DMS53 (cell line): ENCODE measurements around the gene NUAK1.
A peak's percentile ranks its signal among the peaks of the same experiment; 100 is the strongest.
"Not testable (repeated sequence)": the region's sequence is repeated elsewhere in the genome, so short reads cannot be mapped to it uniquely, and the experiment has no call there.

Experiments used
- DNase-seq: peaks from one replicate; lab custom pipeline; 2025; lab: John Stamatoyannopoulos, UW

The NUAK1 gene

DNA sequence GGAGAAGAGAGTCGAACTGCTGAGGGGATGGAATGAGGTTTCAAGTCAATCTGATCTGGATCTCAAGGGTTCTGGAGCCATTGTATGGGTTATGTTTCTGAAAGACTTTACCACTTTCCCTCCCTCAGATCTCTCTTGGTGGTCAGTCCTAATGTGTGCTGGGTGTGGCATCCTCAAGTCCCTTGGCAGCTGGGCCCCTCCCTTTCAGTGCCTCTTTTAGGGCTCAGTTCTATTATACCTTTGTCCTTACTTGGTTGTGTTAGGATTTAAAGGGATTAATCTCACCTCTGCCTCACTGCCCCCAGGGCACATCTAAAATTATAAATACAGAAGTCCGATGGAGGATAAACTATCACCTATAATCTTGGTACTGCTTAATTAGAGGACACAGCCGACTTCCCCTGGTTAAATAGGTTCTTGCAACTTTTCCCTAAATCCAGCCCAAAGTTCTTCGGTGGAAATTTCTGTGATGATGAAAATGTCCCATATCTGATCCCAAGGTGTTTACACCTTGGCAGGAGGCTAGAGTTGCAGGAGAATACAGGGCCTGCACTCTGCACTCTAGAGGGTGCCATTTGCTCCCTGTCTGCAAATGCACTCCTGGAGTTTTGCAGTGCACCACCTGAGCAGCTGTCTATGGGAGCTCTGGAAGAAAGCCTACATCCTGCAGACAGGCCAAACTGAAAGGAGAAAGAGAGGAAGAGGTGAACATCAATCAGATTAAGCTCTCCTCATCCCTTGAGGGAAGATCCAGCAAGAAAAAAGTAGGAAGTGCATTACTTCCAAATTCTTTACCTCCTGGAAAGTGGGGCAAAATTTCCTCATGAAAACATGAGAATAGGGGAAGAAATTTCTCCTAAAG, 106.8 kb downstream of the NUAK1 start:
- no peak for DNase-seq

DNA sequence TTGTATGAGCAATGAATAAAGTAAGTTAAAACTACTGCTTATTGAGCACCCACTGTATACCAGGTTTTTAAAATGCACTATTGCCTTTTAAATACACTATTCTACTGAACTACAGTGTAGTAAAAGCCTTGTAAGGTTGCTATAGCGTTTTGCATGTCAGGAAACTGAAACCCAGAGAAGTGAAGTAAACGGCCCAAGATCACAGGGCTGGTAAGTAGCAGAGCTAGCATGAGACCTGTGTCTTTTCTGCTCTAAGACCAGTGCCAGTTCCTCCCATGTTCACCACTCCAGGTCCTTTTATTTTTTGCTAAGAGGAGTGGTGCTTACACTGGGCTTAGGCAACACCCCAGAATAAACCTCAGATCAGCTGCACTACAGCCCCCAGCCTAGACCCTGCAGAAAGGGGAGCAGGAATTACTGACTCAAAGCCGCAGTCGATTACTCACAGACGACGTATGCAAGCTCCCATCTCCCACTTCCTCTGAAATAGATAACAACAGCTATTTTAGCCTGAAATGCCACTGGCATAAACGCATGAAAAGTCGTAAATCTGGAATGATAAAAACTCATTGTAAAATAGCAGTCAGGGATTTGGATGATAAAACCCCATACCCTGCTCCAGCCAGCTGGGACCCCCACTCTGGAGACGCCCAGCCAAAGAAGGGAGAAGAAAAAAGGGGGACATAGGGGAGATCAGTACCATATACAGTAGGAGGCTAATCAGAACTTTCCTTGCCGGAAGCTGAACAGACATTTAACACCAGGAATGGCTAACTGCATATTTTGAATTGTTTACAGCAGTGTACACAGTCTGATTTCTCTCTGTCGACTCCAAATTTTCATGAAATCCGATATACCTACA, 108.3 kb downstream of the NUAK1 start:
- no peak for DNase-seq

DNA sequence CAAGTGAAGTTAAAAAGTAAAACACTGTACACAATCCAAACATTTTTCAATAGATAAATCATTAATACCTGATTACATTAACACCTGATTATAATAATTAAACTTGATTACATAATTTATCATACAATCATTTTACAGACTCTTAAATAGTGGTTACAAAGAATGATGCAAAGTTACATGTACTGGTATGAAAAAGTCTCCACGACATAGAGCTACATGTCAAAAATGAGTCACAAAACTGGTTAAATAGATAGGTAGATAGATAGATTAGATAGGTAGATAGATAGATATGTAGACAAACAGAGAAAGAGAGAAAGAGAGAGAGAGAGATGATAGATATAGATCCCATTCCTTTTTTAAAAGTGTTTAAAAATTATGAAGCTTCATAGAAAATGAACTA, 109.2 kb downstream of the NUAK1 start:
- no peak for DNase-seq

DNA sequence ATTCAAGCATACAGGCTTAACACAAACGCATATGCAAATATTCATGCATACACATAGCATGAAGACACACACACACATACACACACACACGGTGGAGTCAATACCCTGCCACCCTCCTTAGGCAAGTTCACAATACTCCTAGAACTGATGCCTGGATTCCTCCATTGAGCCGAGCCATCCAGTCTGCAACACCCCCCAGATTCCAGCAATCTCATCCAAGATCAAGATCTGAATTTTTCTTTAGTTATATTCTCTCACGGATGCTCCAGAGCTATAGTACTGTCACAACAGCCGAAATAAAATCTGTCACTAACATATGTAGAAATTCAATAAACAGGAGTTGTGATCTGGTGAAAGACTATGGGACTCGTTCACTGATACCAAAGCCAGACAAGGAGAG, 110.8 kb downstream of the NUAK1 start:
- no peak for DNase-seq

DNA sequence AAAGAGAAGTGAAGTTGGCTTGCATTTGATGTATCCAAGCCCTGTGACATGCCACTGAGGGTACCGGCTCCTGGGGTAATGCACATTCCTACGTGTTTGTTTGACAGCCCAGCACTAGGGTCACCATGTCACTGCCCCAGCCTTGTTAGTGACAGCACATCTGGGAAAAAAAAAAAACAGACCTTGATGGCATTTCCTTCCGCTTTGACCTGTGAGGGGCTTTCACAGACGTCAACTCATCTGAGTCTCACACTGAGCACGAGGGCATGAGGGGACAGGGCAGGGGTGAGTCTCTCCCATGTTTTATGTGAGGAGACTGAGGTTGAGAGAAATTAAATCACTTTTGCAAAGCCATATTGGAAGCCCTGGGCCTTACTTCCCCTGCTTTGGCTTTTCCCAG, 111.5 kb downstream of the NUAK1 start:
- DNase-seq = no peak

DNA sequence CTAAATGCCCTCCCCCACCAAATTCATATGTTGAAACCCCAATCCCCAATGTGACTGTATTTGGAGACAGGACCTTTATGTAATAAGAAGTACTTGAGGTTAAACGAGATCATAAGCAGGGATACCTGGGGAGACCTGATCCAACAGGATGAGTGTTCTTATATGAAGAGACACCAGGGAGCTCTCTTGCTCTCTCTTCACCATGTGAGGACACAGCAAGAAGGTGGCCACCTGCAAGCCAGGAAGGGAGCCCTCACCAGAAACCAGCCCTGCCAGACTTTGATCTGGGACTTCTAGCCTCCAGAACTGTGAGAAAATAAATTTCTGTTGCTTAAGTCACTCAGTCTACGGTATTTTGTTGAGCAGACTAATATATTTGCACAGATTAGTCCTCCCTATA, 113.6 kb downstream of the NUAK1 start:
- DNase-seq = peak; percentile 37

DNA sequence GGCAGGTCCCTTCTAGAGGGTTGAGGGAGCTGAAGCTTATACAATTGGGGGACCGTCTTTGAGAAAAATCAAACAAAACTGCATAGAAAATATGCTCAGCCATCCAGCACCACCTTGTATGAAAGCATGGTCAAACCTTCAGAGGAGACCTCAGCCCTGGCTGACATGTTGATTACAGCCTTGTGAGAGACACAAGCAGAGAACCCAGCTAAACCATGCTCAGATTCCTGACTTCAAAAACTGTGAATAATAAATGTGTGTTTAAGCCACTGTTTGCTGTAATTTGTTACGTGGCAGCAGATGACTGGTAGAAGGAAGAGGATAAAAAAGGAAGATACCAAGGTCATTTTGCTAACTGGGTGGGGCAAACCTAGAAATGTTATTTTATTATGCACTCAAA, 115.7 kb downstream of the NUAK1 start:
- no peak for DNase-seq

DNA sequence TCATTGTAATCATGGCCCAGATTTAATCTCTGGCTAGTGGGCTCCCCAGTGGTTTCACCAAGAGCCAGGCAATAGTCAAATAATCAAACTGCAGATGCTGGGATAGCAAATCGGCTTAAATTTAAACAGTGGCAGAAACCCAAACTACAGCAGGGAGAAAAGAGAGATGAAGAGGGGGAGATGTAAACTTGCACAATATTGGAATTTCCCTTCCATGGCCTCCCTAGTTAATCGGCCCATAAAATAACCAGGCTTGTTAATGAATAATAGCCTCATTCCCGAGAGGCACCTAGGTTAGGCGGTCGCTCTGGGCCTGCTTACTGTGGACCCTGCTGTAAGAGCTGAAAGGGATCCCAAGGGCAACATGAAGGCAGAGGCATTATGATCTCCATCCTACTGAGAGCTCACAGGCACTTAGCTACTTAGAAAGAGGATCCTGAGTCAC, 116.2 kb downstream of the NUAK1 start:
- peak; percentile 56 for DNase-seq

DNA sequence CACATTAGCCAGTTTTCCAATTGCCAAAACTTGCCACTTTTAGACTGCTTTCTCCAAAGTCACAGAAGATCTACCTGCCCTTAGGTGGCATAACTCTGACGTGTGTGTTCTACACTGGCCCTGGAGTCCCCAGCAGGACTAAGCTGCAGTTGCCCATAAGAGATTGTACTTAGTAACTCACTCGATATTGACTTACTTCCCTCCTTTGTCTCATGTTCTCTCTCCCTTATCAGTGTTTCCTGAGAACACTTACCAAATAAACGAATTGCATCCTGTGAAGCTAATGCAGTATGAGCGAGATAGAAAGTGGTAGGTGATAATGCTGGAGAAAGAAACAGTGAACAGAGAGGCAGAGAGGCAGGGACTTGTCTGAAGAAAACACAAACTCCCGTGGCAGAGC, 117.2 kb downstream of the NUAK1 start:
- DNase-seq = no peak

DNA sequence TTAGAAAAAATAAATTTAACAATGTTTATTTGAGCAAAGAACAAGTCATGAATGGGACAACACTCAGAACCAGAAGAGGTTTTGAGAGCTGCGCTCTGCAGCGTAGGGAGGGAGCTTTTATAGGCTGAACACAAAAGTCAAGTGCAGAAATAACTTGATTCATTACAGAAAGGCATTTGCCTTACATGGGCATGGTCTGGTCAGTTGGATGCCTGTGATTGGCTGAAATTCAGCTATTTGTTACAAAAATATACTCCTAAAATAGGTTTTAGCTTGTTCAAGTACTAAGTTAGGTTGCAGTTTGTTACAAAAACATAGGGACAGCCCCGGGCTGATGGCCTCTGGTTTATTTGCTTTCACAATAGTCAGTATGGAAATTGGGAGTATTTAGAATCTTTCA, 118.0 kb downstream of the NUAK1 start:
- DNase-seq = no peak

DNA sequence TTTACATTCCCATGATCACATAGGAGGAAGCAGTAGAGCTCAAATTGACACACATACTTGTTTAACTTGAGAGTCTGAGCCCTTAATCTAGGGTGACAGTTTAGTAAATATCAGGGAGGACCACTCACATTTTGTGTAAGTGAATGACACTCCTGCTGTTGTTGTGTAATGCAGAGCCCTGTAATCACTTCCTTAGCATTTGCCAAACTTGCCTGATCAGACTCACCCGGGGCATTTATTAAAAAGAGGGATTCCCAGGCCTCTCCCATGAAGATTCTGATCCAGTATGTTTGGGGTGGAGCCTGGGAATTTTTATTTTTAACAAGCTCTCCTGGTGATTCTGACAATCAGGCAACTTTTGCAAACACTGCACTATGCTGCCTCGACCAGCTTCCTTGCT, 119.6 kb downstream of the NUAK1 start:
- no peak for DNase-seq

DNA sequence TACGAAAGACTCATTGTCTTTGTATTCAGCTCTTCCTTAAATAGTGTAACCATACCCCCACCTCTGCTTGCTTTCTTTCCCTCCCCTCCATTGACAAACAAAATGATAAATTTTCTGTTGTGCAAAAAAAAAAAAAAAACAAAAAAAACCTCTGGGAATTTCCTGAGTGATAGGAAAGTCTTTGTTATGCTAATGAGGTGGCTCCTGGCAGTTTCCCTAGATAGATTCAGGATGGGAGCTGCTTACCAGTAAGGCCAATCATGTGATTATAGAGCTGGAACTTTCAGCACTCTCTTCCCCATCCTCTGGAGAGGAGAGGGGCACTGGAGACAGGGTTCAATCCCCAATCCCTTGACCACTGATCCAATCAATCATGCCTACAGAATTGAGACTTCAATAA, 120.5 kb downstream of the NUAK1 start:
- DNase-seq = no peak

DNA sequence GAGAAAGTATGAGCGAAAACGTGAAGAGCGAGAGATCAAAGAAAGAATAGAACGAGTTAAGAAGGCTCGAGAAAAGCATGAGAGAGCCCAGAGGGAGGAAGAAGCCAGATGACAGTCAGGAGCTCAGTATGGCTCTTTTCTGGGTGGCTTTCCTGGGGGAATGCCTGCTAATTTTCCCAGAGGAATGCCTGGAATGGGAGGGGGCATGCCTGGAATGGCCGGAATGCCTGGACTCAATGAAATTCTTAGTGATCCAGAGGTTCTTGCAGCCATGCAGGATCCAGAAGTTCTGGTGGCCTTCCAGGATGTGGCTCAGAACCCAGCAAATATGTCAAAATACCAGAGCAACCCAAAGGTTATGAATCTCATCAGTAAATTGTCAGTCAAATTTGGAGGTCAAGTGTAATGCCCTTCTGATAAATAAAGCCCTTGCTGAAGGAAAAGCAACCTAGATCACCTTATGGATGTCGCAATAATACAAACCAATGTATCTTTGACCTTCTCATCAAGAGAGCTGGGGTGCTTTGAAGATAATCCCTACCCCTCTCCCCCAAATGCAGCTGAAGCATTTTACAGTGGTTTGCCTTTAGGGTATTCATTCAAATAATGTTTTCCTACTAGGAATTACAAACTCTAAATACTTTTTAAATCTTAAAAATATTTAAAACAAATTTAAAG, 122.0 kb downstream of the NUAK1 start:
- DNase-seq = not testable (repeated sequence)

DNA sequence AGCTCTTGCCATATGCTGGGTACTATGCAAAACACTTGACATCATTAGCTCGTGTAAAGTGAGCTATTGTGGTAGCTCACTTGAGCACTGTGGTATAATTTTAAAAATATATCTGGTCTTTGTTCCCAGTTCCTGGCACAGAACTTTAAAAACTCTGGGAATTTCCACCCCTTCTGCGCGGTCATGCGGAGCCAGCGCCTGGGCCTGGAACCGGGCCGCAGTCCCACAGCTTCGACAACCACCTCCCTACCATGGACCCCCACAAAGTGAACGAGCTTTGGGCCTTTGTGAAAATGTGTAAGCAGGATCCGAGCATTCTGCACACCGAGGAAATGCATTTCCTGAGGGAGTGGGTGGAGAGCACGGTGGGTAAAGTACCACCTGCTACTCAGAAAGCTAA, 123.1 kb downstream of the NUAK1 start:
- DNase-seq = no peak

DNA sequence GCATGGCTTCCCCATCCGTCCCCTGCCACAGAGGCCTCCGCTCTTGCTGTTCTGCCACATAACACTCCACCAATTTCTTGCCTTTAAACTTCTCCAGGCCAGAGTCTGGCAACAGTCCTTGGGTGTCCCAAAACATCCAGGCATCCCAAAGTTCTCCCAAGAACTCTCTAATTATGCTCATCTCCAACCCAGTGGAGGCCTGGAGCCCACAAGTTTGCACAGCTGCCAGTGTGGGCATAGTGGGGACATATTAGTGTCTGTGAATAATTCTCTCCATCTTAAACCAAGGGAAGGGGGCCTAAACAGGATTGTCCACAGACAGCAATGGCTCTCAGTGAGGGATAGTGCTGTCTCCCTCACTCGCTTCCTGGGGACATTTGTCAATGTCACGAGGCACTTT, 124.8 kb downstream of the NUAK1 start:
- DNase-seq = no peak
